CD4-positive, alpha-beta T cell treated with Interleukin-4 for 4 hours (primary cell): ENCODE data around the gene MCM10.
"Not testable (repeated sequence)": the region's sequence is repeated elsewhere in the genome, so short reads cannot be mapped to it uniquely, and the experiment has no call there.

Source experiments
- DNase-seq: peaks from one replicate; pipeline ENCODE4 v3.0.0-alpha.2; 2020

MCM10 gene

DNA sequence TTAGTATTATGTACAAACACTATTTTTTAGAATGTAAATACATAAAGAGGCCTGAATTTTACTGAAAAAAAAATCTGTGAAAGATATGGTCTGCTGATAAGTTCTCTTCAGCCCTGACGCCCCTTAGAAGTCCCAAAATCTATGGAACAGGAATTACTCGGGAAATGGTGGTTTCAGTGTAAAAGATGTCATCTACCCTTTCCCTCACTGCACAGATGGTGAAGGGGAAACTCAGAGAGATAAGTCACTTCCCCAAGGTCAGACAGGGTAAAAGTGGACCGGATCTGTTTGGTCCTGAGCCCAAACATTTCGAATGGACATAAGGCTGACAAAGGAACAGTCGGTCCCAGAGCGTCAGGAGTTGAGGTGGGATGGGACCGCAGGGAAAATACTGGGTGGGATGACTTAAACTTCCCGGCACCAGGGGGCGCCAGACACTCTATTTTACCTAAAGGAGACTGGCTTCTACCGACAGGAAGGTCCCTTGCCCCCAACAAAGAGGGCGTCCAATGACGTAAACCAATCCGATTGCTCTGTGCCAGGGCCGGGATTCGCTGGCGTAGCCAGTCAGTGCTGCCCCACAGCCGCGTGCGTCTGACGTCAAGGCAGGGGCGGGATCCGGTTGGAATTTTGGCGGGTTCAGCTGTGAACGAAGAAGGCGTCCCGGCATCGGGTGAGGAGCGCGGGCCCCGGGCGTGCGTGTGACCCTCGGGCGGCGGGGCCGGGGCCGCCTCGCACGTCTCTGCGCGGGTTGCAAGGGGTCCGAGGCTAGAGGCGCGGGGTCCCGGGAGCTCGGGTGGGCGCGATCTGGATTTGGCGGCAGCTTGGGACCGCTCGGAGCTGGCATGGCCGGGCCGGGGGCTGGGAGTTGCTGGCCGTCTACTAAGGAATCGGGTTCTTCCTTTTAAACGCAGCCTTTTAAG is at the start of gene MCM10:
TSS of gene MCM10 (plus strand) at position 625 of the 923 bp plus-strand sequence. CDS start 2,645 bp downstream, outside the sequence.
- DNase-seq = peak; percentile 98

DNA sequence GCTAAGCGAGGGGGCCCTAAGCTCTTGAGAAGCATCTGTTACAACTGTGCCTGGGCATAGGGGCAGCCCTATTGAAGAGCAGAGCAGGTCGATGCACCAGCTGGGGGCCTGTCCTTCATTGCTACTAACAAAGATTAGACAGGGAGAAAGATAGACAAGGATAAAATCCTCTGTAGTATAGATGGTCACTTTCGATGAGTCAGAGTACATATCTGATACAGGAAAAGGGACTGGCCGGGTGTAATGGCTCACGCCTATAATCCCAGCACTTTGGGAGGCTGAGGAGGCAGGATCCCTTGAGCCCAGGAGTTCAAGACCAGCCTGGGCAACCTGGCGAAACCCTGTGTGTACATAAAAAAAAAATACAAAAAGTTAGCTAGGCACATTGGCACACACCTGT is 47.8 kb upstream of the MCM10 start:
- DNase-seq = no peak

DNA sequence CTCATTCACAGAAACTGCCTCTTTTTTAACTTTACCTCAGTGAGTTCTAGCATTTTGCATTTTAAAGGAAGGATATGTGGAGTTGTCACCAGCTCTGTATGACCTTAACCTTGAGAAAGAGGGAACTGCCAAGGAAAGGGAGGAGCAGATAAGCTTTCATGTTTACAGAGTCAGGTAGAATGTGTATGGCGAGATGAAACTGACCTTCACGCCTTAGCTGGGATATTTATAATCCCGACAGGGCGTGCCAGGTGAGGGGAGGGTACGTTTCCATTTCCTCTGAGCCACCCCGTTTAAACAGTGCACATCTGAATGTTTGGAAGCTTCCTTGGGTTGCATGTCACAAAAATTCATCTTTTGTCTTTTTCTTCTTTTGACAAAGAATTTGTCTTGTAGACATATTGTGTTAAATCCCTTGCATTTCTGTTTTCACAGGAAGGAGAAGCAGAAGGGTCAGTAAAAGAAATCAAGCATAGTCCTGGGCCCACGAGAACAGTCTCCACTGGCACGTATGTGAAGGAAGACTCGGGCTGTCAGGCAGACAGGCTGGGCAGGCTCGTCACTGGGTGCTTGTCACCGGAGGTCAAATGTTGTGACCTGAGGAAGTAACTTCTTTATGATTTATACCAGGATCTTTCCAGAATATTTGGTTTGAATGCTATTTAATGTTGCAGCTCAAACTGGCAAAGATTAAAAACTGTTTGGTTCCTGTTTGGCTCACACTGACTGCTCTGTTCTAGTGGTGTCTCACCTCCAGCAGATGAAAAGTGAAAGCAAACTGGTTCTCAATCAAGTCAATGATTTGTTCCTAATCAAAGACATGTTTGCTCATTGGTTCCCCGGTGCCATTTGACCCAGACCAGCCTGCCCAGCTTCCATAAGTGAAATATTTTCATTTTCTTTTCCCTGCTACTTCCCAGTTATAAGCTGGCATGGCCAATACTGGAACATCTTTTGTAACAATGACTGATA is 45.2 kb upstream of the MCM10 start:
- DNase-seq = peak; percentile 37

GRCh38 chr10:13117841-13118783 is 43.2 kb upstream of the MCM10 start:
- no peak for DNase-seq

DNA sequence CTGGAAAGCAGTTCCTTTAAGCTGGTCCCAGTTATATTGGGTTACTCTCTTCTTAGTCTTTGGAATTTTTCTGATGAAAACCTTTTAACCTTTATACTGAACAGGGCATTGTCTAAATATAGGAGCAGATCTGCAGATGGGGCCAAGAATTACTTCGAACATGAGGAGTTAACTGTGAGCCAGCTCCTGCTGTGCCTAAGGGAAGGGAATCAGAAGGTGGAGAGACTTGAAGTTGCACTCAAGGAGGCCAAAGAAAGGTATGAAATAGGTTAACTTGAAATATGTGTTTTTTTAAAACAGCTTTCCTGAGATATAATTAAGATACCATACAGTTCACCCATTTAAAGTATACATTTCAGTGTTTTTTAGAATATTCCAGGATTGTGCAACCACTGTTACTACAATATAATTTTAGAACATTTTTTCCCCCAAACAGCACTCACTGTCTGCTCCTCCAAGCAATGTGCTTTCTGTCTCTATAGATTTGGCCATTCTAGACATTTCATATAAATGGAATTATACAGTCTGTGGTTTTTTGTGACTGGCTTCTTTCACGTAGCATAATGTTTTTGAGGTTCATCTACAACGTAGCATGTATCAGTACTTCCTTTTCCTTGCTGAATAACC is 42.5 kb upstream of the MCM10 start:
- no peak for DNase-seq

DNA sequence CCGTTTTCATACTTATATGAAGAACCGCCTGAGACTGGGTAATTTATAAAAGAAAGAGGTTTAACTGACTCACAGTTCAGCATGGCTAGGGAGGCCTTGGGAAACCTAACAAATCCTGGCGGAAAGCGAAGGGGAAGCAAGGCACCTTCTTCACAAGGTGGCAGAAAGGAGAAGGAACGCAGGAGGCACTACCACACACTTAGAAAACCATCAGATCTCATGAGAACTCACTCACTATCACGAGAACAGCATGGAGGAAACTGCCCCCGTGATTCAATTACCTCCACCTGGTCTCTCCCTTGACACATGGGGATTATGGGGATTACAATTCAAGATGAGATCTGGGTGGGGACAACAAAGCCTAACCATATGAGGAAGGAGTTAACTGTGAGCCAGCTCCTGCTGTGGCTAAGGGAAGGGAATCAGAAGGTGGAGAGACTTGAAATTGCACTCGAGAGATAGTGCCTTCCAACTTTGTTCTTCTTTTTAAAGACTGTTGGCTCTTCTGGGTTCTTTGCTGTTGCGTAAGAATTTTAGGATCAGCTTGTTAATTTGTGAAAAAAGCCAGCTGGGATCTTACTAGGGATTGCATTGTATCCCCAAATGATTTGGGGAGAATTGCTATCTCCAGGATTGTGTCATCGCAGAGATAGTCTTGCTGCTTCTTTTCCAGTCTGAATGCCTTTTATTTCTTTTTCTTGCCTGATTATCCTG is 40.4 kb upstream of the MCM10 start:
- no peak for DNase-seq

GRCh38 chr10:13121500-13121854 is 39.9 kb upstream of the MCM10 start:
- DNase-seq = no peak

DNA sequence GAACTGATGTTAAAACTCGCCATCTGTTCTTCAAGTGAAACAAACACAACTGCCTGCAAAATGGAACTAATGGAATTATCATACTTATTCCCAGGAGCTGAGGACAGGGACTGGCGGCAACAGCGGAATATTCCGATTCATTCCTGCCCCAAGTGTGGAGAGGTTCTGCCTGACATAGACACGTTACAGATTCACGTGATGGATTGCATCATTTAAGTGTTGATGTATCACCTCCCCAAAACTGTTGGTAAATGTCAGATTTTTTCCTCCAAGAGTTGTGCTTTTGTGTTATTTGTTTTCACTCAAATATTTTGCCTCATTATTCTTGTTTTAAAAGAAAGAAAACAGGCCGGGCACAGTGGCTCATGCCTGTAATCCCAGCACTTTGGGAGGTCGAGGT is 24.7 kb upstream of the MCM10 start:
- no peak for DNase-seq

GRCh38 chr10:13139150-13139549 is 22.2 kb upstream of the MCM10 start:
- DNase-seq = no peak

DNA sequence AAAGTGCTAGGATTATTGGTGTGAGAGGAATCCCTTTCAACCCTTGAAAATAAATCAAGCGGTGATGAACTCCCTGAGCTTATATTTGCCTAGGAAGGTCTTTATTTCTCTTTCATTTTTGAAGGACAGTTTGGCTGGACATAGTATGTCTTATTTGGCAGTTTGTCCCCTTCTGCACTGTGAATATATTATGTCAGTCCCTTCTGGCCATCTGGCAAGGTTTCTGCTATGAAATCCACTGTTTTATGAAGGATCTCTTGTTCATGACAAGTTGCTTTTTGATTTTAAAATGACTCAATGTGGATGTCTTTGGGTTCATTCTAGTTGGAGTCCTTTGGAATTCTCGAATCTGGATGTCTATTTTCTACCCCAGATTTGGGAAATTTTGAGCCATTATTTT is 21.7 kb upstream of the MCM10 start:
- DNase-seq = no peak

- DNase-seq = no peak
These were observed 20.6 kb upstream of the MCM10 start for GRCh38 chr10:13140627-13141190.

DNA sequence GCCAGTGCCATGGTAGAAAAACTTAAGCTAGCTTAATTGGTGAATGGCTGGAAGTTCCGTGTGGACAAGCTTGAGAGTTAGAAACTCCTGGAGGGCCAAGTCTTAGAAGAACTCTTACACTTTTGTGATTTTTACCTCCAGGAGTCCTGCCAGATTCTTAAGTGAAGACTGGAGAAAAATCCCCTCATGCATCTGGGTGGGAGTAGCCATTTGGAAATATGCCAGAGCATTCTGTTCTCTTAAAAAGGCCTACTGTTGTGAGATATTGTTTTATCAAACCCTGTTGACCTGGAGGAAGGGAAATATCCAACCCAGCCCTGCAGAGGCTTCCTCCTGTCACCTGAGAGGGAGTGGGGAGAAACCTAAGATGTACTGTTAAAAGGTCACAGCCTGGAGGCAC is 17.6 kb upstream of the MCM10 start:
- DNase-seq = no peak

GRCh38 chr10:13144814-13145213 is 16.5 kb upstream of the MCM10 start:
- DNase-seq = no peak

GRCh38 chr10:13146379-13146778 is 15.0 kb upstream of the MCM10 start:
- no peak for DNase-seq

- no peak for DNase-seq
These were observed 14.2 kb upstream of the MCM10 start for GRCh38 chr10:13147161-13147560.

GRCh38 chr10:13152296-13152695 is 9.1 kb upstream of the MCM10 start:
- DNase-seq = no peak

GRCh38 chr10:13155860-13156259 is 5.5 kb upstream of the MCM10 start:
- not testable (repeated sequence) for DNase-seq

DNA sequence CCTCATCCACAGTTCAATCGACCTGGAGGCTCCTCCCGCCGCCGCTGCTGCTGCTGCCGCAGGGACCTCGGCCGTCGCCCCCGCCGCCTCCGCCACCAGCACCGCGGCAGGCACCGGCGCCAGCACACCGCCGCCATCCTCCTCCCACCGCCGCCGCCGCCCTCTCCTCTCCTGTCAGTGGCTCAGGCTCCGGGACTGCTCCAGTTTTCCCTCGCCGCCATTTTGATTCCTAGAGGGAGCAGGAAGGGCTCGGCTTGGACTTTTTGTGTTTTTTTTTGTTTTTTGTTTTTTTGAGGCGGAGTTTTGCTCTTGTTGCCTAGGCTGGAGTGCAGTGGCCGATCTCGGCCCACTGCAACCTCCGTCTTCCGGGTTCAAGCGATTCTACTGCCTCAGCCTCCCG is 3.0 kb upstream of the MCM10 start:
- no peak for DNase-seq

GRCh38 chr10:13161857-13162271 is 506 bp downstream of the MCM10 start:
- DNase-seq = no peak

- no peak for DNase-seq
These were observed 2.5 kb downstream of the MCM10 start for GRCh38 chr10:13163859-13164258.

- DNase-seq = peak; percentile 10
These were observed 3.8 kb downstream of the MCM10 start for GRCh38 chr10:13165177-13165576.
